Fibroblast of upper back skin (primary cell): ENCODE measurements around the gene NCK2.

ENCODE experiments used
- DNase-seq: peaks from one replicate; pipeline ENCODE4 v3.0.0-alpha.2; 2013

The NCK2 gene

DNA sequence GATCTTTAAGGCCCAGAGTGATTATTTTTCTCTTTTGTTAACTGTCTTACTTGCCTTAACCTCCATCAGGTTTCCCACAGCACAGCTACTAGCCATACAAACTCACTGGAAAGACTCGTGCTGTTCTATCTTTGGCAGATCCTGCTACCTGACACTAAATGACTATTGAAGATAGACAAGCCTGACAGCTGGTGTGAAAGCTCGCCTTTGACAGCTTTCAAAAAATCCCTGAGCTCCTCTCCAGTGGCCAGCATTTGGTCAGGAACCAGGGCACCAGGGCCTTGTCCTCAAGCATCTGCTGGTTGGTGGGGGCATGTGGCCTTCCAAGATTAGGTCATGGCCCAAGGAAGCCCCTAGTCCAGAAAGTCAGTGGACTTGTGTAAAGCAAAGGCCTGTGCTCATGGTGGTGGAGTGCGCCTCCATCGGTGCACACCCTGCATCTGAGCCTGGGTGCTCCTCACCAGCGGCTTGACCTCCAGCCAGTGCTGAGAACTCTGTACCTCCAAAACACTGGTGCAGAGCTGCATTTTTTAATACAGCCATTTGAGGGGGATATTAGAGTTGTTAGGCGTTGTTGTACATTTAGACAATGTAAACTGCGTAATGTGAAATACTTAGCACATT lies 158.5 kb downstream of the NCK2 start:
- no peak for DNase-seq

DNA sequence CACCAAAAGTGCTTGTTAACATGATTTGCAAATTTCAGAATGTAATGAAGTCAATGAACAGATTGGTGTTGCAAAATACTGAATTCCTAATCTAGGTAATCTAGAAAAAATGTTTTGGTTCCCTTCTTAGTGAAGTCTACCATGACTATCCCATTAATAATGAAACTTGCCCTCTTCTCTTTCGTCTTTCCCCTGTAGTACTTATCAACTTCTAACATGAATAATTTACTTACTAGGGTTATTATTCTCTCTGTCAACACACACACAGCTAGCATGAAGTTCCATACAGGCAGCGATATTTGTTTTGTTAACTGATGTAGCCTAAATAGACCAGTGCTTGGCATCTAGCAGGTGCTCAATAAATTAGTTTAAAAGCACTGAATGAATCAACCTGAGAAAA lies 160.2 kb downstream of the NCK2 start:
- DNase-seq: no peak

DNA sequence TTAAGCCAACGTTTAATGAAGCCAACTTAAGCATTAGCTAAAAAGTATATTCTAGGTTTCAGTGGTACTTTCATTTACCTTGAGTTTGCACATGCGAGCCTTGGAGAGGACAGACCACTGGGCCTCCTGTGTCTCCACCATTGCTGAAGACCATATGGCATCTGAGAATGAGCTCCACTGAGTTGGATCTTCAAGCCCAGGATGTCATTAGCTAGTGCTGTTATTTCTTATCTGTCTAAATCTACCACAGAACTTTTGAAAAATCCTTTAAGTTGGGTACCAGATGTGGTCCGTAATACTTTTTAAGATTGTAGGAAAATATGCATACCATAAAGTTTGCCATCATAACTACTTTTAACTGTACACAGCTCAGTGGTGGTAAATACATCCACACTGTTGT lies 161.8 kb downstream of the NCK2 start:
- DNase-seq: no peak

DNA sequence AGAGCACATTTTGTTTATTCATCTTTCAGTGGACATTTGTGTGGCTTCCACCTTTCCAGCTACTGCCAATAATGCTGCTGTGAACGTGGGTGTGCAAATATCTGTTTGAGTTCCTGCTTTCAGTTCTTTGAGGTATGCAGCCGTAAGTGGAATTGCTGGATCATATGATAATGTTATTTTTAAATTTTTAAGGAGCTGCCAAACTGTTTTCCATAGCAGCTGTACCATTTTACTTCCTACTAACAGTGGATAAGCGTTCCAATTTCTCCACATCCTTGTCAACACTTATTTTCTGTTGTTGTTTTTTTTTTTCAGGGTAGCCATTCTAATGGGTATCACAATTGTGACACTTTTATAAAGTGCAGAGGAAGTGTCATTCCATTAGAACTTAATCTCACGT lies 162.5 kb downstream of the NCK2 start:
- no peak for DNase-seq

DNA sequence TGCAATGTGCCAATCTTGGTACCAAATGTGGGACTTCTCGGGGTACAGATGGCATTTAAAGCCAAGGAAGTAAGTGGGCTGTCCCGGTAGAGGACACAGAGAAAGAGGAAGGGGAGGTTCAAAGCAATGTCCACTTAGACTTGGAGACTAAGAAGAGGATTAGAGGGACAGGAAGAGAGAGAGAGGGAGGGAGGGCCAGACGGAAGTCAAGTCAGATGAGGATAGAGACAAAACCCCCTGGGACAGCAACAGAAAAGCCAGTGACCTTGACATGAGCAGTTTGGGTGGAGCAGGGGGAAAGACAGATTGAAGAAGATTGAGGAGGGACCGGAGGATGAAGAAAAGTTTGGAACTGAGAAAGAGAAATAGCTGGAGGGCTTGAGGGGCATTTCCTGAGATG lies 164.5 kb downstream of the NCK2 start:
- DNase-seq: no peak

DNA sequence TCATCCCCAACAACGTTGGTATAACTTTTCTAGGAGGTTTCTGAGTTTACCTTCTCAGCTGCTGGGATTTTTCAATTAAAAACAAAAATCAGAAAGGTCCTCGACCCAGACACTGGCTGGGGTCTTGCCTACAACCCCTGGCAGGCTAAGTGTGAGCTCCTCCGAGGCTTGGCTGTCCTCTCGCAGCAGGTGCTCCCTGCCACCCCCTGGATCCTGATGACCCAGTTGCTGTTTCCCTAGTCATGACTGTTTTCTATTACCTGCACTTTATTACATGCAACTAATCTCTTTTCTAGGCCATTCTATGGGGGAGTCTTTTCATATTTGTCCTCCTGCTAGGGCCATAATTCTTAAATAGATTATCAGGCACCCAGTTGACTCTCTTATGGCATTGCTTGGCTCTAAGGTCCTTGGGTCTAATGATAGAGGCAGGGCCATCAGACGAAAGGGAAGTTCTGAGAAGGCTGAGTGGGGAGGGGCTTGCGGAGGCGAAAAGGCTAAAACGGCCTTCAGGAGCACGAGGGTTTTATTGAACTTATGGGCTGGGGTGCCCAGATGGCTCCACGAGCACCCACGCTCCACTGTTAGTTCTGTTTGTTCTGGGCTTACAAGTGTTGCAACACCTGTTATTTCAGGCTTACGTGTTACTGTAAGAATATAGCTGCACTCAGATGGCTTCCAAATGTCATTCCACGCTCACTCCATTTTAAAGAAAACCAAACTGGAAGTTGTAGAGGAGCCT lies 166.0 kb downstream of the NCK2 start:
- no peak for DNase-seq

DNA sequence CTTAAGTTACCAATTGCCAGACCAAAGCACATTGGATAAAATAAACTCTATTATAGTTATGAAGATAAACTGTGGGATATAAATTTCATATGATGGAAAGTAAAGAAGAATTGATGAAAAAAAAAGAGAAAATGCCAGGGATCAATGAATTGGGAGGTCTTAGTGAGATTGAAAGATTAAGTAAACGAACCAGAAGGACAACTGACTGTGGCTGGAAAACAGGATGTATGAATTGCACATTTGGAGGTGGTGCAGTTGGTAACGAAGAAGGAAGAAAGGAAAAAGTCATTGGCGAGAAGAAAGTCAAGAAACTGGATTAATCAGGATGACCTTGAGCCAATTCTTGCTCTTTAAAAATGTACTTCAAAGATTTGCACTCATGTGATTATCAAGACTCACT lies 166.7 kb downstream of the NCK2 start:
- no peak for DNase-seq

DNA sequence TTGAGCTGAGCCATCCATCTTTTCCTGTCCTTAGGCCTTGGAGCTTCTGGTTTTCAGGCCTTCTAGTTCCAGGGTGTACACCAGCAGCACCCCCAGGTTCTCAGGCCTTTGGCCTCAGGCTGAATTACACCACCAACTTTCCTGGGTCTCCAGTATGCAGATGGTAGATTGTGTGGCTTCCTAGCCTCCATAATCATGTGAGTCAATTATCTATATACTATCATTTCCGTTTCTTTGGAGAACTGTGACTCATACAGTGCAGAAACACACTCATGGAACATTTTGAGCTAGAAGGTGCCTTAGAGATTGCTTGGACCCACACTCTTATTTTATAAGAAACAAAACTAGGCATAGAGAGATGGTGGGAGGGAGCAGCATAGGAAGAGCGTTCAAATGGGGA lies 167.4 kb downstream of the NCK2 start:
- DNase-seq: no peak

DNA sequence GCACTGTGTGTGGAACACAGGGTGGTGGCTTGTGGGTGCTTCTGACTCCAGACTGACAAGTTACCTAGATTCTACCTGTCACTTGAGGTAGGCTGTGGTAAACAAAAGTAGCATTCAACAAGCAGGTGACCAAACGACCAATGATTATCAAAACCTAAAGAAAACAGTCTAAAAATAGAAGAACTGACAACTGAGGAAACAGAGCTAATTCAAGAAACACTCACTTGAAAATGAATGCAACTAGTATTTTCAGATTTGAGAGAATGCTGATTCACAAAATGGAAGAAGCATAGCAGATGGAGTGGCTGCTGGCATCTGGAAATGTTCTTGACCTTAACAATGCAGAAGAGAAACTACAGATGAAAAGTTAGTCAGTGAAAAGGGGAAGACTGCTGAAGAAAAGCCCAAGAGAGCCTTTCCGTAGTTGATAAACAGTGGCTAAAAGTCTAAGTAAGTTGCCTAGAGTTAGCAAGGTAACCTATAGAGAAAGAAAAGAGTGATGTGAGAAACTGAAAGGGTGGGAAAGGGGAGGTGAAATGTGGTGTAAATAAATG lies 170.4 kb downstream of the NCK2 start:
- no peak for DNase-seq

DNA sequence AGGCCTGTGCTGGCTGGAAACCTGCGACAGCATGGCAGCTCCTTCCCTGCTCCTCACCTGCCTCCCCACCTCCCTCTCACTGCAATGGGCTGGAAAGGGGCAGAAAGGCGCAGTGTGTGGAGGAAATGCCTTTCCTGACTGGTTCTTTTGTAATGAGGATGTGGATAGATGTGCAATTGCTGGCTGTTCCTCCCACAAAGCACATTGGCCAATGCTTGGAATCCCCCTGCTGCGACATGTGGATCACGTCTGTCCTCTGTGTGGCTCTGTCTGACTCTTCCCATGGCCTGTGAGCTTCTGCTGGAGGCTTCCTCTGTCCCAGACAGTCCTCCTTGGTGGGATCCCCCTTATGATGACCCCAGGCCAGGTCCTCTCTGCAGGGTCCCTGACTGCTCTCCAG lies 172.5 kb downstream of the NCK2 start:
- DNase-seq: no peak

DNA sequence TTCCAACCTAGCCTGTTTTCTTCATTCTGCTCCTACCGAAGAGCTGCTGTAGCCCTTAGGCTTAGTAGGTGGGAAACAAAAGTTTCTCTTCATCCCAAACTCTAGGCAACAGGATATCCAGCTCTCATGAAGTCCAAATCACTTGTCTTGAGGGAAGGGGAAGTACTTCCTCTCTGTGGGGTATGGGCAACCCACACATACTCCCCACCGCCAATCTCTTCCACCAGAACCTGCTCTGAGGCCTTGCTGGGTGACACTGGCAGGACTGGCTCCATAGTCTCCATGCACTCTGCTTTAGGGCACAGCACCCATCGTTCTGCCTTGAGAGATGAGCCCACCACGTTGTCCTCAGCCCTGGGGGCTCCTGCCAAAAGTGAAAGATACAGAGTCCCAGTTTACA lies 173.0 kb downstream of the NCK2 start:
- no peak for DNase-seq

DNA sequence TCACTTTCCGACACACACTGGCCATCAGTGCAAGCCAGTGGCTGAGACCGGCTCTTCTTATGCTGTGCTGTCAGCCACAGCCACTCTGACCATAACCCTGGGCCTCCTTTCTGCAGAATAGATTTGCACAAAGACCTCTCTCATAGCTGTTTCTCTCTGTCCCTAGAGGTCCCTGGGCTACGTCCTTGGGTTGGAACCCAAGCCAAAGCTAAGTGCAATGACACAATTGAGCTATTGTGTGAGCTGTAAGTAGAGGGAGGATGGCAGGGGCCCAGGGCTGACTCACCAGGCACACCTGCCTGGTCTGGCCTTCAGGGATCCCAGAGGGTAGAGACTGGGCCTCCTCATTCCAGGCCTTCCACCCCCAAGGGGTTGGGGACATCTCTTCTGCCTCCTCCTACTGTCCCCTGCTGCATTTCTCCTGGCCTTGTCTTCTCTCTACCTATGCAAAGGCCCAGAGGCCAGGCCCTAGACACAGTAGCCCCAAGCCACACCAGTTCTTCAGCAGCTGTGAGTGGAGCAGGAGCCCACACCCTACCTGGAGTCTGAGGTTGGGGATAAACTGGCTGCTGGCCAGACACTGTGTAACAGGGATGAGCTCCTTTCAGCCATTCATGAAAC lies 174.6 kb downstream of the NCK2 start:
- DNase-seq: no peak

DNA sequence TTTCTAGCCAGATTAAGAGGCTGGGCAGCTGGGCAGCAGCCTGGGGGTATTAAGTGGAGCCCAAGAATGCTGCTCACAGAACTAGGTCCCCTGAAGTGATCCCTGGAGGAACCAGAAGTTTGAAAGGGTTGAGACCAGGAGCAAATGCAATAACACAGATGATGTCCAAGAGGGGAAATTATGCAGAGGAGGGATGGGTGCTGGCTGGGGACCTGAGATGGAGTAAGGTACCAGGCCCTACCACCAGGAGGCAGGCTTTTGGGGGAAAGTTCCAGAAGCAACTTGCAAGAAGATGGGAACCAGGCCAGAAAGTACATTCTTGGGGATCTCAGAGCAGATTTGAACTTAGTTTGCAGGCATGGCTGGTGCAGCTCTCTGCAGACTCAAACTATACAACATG lies 175.1 kb downstream of the NCK2 start:
- peak; percentile 22 for DNase-seq

DNA sequence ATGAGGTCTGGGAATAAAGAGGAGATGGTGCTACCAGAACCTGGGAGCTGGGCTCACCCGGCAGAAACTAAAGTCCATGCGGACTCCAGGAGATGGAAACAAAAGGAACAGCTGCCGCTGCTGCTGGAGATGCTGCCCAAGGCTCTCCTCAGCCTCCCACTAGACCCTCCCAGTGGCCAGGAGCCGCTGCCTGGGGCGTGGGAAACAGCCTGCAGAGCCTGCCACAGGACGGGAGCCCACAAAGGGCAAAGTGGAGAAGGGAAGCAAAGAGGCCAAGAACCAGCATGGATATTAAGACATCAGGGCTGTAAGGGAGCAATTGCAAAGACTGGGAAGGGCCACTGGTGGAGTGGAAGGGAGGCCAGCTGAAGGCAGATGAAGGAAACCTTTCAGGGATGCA lies 179.6 kb downstream of the NCK2 start:
- no peak for DNase-seq

DNA sequence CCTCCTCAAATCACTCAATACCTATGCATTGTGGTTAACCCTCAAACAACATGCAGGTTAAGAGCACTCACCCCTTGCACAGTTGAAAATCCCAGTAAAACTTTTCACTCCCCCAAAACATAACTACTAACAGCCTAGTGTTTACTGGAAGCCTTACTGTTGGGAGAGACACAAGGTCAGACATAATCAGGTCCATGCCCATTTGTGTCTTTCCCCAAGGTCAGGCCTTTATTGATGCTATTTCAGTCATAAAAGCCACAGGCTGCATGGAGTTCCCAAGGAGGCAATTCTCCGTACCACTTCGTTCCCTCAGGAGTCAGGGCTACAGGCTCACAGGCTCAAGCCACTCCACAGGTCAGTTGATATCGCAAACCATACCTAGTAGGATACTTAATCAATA lies 180.2 kb downstream of the NCK2 start:
- DNase-seq: no peak

DNA sequence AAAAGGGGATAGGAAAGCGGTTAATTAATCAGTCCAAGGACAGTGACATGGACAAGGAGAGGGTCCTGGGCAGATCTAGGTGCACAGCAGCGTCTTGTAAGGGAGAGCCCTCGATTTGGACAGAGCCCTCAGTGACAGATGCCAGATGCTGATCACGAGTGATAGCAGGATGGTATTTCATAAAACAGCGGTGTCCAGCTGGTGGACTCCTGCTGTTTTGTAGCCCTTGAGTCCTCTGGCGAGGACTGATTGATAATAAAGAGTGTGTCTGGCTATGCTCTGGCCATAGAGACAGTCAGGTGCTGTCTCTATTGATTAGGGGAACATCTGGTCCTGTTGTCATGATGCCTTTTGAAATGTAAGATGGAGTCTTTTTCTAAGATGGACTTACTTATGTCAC lies 180.7 kb downstream of the NCK2 start:
- DNase-seq: no peak

DNA sequence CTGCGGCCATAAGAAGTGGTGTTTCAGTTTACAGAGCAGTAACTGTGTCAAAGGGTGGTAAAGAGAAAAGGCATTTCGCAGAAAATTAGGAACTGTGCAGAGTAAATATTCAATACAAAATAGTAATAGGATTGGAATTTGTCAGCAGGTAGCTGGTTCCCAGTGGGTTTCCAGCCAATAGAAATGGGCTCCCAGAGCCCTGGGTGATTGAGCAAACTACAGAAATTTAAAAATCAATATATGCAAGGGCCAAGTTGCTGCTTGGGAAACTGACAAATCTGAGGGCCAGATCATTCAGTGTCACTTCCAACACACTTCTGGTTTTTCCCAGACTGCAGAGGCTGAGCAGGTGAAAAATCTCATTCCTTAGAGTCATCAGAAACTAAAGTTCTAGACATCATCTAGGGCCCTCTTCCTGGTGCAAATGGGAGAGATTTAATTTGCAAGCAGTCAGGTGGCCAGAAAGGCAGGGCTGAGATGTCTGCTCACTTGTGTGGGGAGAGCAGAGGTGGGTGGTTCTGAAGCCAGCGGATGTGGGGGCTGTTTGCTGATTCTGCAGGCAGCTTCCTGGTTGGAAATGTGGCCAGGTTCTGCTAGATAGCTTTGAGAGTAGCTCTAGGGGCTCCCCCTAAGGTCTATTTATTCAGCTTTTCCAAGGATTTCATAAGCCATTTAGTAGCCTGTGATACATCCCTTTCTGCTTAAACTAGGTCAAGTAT lies 182.4 kb downstream of the NCK2 start:
- DNase-seq: no peak

DNA sequence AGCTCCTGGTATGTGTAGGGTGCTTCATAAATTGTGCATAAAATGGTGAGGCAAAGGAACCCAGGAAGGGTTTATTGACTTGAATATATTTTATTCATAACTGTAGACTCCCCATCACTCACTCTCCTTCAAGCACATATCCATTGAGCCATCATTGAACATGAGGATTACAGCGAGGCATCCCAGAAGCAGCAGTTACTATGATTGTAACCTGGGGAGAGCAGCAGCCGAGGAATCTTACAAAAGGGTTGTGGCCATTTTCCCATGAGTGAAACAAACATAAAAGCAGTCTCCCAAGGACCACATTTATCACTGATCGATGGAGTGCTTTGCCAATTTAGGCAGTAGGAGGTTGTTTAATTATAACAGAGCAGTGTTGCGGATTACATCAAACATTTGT lies 183.4 kb downstream of the NCK2 start:
- DNase-seq: no peak

DNA sequence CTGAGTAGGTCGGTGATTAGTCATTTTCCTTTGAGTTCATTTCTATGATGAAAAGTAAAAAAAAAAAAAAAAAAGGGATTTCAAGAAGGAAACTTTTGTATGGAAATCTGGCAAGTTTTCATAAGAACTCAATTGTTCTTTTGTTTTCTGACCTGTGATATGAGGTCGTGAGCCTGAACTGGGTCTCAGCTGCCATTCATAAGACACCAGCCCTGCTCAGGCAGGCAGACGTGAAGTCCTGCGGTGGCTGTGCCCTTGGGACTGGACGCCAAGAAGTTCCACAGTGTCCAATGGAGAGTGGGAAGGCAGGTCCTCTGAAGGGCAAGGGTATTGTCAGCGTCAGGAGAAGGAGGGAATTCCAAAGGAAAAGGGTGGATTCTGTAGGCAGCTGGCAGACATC lies 183.9 kb downstream of the NCK2 start:
- no peak for DNase-seq

DNA sequence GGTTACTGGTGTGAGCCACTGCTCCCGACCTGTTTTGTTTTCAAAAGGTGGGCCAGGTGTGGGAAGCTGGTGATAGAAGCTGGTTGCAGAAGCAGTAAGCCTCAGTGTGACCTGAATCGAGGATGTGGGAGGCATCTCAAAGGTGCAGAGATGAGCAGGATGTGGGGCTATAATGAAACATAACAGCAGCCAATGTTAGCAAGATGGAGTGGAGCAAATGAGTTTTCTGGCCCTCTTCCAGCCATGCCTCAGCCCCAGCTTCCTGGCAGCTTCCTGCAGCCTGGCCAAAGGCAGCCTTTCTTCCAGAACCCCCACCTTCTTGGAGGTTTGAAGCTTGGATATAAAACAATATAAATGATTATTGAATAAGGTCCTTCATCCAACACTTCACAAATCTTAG lies 184.8 kb downstream of the NCK2 start:
- no peak for DNase-seq

DNA sequence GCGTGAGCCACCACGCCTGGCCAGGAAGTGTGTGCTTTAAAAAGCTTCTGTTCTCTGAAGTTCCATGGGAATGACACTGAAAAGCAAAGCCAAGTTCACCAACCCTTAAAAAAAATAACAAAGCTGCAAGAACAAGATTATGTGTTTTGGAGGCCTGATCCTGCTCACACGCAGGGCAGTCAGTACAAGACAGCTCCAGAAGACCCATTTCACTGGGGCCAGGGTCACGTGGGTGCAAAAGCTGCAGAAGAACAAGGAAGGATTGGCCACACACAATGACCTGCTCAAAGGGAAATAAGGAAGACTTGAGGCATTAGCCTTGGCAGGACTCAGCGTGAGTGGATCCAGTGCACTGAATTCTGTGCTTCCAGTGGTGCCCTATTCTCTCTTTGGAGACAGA lies 187.9 kb downstream of the NCK2 start:
- no peak for DNase-seq

DNA sequence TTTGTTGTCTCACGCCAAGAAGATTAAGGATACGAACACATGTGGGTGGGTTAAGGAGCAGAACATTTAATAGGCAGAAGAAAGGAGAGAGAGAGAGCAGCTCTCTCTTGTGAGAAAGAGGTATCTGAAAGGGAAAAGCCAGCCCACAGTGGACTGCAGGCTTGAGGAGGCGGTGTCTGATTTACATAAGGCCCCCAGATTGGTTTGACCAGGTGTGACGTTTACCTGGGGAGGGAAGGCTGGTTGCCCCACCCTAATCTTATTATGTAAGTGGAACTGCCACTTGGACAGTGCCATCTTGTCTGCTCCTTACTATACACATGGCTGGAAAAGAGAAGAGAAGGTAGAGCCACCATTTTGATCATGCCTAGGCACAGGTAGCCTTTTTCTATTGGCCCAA lies 189.2 kb downstream of the NCK2 start:
- DNase-seq: no peak

DNA sequence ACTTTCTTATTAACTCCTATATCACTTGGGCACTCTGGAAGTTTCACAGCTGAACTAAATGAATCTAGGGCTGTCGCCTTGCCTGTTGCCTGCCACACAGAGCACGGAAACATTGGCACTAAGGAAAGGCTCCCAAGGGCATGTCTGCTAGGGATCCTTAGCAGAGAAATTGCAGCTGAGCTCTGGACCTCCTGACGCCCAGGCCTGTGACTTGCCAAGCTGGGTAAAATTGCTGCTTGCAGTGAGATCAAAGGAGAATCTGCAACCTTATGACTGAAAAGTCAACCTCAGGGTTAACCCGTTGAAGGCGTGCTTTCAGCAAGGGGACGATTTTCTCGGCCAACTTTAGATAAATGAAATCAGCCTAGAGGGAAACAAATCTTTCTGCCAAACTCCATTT lies 189.8 kb downstream of the NCK2 start:
- DNase-seq: no peak

DNA sequence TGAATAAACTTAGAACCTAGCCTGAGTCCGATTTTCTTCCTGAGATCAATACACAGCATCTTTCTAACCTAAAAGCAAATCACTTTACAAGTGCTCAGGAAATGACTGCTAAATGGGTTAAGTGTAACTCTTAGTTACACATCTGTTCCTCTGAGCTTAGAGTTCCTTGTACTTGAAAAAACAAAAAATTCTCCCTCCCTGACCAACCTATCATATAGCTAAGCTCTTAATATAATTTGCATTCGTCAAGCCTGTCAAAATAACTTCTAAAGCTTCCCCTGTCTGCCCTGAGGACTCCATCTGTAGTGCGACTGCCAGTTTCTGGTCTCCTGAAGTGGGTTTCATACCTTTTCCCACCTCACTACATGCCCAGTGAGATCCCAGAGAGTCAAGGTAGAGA lies 190.4 kb downstream of the NCK2 start:
- DNase-seq: no peak
